Stimulated activated CD4-positive, alpha-beta T cell treated with anti-CD3 and anti-CD28 coated beads, Interleukin-15, amount 100 ng/mL, for 24 hours (primary cell): Measurements from ENCODE around the gene PELI3.
"Not testable (repeated sequence)": the region's sequence is repeated elsewhere in the genome, so short reads cannot be mapped to it uniquely, and the experiment has no call there.

Experiments used
- DNase-seq: peaks from one replicate; pipeline ENCODE4 v3.0.0-alpha.2; 2020

PELI3 gene

GRCh38 chr11:66447012-66447411, 19.7 kb upstream of the PELI3 start:
- DNase-seq: no peak

GRCh38 chr11:66448523-66448922, 18.2 kb upstream of the PELI3 start:
- no peak for DNase-seq

GRCh38 chr11:66450560-66450959, 16.1 kb upstream of the PELI3 start:
- no peak for DNase-seq

- DNase-seq: no peak
Observed at GRCh38 chr11:66451663-66452062, 15.0 kb upstream of the PELI3 start.

- no peak for DNase-seq
Observed at GRCh38 chr11:66454247-66454646, 12.5 kb upstream of the PELI3 start.

- DNase-seq: no peak
Observed at GRCh38 chr11:66454828-66455227, 11.9 kb upstream of the PELI3 start.

GRCh38 chr11:66457826-66458225, 8.9 kb upstream of the PELI3 start:
- DNase-seq: no peak

- no peak for DNase-seq
Observed at GRCh38 chr11:66459138-66459778, 7.4 kb upstream of the PELI3 start.

- no peak for DNase-seq
Observed at GRCh38 chr11:66462010-66462409, 4.7 kb upstream of the PELI3 start.

DNA sequence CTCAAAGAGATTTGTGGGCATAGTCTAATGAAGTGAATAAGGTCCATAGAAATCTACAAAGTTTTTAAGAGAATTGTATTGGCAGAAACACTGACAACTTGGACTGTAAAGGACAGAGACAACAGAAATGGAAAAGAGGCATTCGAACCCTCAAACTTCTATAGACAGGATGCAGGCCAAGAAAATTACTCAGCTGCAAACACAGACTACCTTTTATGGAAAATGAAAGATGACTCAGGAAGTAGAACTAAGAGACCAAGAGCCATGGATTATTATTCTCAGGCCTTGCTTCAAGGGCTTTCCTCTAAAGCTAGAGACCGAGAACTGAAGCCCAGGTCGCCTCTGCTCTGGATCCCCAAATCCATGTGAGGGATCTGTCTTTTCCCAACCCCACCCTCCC, 3.8 kb upstream of the PELI3 start:
- DNase-seq: no peak

- not testable (repeated sequence) for DNase-seq
Observed at GRCh38 chr11:66464116-66464515, 2.6 kb upstream of the PELI3 start.

GRCh38 chr11:66464916-66465315, 1.8 kb upstream of the PELI3 start:
- DNase-seq: no peak

- DNase-seq: no peak
Observed at GRCh38 chr11:66465373-66466224, 1.1 kb upstream of the PELI3 start.

GRCh38 chr11:66467034-66467659, 442 bp downstream of the PELI3 start:
- peak; percentile 61 for DNase-seq

DNA sequence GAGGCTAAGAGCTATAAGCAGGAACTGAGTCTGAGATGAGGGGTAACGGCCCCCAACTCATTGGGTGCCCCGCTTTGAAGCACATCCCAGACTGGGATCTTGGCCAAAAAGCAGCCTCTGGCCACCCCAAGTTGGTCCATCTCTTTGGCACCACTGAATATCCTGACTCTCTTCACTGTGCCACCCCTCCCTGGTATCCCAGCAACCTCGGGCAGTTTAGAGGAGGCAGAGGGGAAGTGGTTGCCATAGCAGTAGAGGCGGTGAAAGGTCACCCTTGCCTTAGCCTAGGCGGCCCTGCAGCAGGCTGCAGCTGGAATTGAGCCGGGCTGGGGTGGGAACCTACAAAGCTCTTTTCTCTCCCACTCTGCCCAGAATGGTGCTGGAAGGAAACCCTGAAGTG, 1.1 kb downstream of the PELI3 start:
- peak; percentile 26 for DNase-seq

GRCh38 chr11:66468691-66469090, 2.0 kb downstream of the PELI3 start:
- no peak for DNase-seq

GRCh38 chr11:66469441-66469840, 2.7 kb downstream of the PELI3 start:
- DNase-seq: no peak

GRCh38 chr11:66470015-66470414, 3.3 kb downstream of the PELI3 start:
- DNase-seq: no peak

- DNase-seq: no peak
Observed at GRCh38 chr11:66471142-66471541, 4.4 kb downstream of the PELI3 start.

DNA sequence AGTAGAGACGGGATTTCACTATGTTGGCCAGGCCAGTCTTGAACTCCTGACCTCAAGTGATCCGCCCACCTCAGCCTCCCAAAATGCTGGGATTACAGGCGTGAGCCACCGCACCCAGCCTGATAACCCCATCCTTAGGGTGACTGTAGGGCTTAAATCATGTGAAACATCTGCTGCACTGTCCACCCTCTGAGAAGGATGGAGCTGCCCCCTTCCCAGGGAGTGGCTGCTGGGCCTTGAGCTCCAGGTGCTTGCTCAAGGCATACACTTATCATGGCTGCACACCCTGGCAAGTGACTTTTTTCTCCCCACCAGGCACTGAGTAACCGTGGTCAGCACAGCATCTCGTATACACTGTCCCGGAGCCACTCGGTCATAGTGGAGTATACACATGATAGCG, 5.3 kb downstream of the PELI3 start:
- no peak for DNase-seq

DNA sequence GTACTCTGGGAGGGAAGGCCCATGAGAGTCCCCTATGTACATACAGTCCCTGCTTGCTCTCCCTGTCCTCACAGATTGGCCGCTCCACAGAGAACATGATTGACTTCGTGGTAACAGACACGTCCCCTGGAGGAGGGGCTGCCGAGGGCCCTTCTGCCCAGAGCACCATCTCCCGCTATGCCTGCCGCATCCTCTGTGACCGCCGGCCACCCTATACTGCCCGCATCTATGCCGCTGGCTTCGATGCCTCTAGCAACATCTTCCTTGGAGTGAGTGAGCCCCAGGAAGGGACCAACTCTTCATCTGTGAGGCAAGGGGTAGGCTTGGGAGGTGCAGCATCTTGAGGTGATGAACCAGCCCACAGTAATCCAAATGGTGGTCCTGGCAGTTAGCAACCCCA, 6.5 kb downstream of the PELI3 start:
- DNase-seq: no peak

DNA sequence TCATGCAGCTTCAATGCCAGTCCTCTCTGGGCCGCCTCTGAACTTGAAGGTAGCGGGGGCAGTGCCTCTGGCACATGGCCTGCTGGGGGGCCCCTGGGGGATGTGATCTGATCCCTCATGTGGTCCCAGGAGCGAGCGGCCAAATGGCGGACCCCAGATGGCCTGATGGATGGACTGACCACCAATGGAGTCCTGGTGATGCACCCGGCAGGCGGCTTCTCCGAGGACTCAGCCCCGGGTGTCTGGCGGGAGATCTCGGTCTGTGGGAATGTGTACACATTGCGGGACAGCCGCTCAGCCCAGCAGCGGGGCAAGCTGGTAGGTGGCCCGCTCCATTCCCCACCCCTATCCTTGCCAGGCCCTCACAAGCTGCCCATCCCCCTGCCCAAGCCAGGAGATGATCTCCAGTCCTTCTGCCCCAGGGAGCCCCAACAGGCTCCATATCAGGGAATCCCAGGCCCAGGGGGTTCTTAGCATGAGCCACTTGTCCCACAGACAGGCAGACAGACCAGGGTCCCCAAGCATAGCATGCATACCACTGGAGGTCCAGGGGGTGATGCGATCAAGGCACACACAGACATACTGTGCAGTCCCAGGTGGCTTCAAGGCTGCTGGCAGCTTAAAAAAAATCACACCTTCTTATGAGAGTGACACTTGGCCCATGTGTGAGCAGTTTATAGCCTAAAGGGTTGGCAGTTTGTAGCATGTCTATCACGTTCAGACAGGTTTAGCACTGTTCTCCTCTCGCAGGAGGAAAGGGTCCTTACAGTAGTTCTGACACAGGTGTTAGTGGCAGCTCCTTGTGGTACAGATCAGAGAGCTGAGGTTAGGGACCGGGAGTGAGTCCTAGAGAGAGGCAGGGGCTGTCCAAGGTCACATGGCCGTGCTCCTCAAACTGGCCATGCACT, 7.2 kb downstream of the PELI3 start:
- DNase-seq: no peak
